Measurements from ENCODE around the gene IMP4. TPM values are rescaled to one million over a fixed set of nuclear protein-coding genes. Genes with fewer than 3 reads are reported as not detected.

IMP4 gene
- total RNA-seq, 1 experiment from 2014 or later = 89.2 TPM

DNA sequence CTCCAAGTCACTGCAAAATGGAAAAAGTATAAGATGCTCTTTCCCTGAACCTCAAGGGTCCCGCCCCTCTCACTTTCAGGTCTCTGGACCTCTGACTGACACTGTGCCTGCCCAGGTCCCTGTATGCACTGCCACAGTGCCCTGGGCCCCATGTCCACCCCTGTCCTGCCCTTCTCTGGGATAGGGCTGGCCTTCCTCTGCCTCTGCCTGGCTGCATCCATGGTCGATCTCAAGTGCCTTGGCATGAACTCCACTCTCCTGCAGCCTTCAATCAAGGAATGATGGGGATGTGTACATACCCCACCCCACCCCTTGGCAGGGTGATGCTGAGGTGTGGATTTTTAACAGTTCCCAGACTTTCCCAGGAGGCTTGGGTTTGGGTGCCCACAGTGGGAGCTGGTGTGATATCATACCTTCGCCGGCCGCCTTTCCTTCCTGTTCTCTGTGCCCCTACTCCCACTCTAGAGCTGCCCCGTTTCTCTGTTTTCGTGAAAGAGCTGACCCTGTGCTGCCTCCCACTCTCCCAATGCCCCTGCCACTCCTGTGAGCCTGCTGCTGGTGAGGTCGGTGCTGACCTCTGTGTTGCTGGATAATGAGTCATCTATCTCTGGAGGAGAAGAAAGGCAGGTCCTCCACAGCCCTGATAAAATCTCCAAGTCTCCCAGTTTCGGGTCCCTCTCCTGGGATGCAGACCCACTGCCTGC is 32.0 kb downstream of the IMP4 start:
- POLR2A ChIA-PET = no interaction called here
- Mint-ChIP-seq H3K4me1 (peaks cover 21% of the 10 kb centered on the region), H3K27ac (no peak overlapping the region), H3K27me3 (ENCODE audit: low read depth) (peaks cover 4% of the 10 kb centered on the region), H3K36me3 (peaks cover 18% of the 10 kb centered on the region), H3K4me3 (no peak overlapping the region), H3K9me3 (no peaks in the 10 kb centered on the region)
- TF ChIP-seq, protein P1, sequence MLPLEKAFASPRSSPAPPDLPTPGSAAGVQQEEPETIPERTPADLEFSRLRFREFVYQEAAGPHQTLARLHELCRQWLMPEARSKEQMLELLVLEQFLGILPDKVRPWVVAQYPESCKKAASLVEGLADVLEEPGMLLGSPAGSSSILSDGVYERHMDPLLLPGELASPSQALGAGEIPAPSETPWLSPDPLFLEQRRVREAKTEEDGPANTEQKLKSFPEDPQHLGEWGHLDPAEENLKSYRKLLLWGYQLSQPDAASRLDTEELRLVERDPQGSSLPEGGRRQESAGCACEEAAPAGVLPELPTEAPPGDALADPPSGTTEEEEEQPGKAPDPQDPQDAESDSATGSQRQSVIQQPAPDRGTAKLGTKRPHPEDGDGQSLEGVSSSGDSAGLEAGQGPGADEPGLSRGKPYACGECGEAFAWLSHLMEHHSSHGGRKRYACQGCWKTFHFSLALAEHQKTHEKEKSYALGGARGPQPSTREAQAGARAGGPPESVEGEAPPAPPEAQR (CRISPR knock-in tag; IDR thresholded peaks at IDR 0.05) = no peak
- TF ChIP-seq GABPB1 (CRISPR knock-in tag; IDR thresholded peaks at IDR 0.05) = no peak
- TF ChIP-seq NFATC4 (CRISPR knock-in tag; IDR thresholded peaks at IDR 0.05) = no peak
- no peak for TF ChIP-seq ZNF416 (CRISPR knock-in tag; IDR thresholded peaks at IDR 0.05)
- TF ChIP-seq ZBTB21 (CRISPR knock-in tag; IDR thresholded peaks at IDR 0.05; ENCODE audit: borderline replicate concordance) = no peak
- TF ChIP-seq, protein P2, sequence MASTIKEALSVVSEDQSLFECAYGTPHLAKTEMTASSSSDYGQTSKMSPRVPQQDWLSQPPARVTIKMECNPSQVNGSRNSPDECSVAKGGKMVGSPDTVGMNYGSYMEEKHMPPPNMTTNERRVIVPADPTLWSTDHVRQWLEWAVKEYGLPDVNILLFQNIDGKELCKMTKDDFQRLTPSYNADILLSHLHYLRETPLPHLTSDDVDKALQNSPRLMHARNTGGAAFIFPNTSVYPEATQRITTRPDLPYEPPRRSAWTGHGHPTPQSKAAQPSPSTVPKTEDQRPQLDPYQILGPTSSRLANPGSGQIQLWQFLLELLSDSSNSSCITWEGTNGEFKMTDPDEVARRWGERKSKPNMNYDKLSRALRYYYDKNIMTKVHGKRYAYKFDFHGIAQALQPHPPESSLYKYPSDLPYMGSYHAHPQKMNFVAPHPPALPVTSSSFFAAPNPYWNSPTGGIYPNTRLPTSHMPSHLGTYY (CRISPR knock-in tag; IDR thresholded peaks at IDR 0.05) = no peak
- no peak for TF ChIP-seq FOXJ3 (CRISPR knock-in tag; IDR thresholded peaks at IDR 0.05; ENCODE audit: borderline replicate concordance)
- no peak for TF ChIP-seq ZNF121 (CRISPR knock-in tag; IDR thresholded peaks at IDR 0.05)
- no peak for TF ChIP-seq NFYB (CRISPR knock-in tag; conservative IDR thresholded peaks at IDR 0.05; ENCODE audit: low read depth)
- TF ChIP-seq ZNF396 (CRISPR knock-in tag; IDR thresholded peaks at IDR 0.05; ENCODE audit: borderline replicate concordance) = no peak
- TF ChIP-seq, protein P3, sequence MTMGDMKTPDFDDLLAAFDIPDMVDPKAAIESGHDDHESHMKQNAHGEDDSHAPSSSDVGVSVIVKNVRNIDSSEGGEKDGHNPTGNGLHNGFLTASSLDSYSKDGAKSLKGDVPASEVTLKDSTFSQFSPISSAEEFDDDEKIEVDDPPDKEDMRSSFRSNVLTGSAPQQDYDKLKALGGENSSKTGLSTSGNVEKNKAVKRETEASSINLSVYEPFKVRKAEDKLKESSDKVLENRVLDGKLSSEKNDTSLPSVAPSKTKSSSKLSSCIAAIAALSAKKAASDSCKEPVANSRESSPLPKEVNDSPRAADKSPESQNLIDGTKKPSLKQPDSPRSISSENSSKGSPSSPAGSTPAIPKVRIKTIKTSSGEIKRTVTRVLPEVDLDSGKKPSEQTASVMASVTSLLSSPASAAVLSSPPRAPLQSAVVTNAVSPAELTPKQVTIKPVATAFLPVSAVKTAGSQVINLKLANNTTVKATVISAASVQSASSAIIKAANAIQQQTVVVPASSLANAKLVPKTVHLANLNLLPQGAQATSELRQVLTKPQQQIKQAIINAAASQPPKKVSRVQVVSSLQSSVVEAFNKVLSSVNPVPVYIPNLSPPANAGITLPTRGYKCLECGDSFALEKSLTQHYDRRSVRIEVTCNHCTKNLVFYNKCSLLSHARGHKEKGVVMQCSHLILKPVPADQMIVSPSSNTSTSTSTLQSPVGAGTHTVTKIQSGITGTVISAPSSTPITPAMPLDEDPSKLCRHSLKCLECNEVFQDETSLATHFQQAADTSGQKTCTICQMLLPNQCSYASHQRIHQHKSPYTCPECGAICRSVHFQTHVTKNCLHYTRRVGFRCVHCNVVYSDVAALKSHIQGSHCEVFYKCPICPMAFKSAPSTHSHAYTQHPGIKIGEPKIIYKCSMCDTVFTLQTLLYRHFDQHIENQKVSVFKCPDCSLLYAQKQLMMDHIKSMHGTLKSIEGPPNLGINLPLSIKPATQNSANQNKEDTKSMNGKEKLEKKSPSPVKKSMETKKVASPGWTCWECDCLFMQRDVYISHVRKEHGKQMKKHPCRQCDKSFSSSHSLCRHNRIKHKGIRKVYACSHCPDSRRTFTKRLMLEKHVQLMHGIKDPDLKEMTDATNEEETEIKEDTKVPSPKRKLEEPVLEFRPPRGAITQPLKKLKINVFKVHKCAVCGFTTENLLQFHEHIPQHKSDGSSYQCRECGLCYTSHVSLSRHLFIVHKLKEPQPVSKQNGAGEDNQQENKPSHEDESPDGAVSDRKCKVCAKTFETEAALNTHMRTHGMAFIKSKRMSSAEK (CRISPR knock-in tag; IDR thresholded peaks at IDR 0.05; ENCODE audit: borderline replicate concordance) = no peak
- TF ChIP-seq, protein P4, sequence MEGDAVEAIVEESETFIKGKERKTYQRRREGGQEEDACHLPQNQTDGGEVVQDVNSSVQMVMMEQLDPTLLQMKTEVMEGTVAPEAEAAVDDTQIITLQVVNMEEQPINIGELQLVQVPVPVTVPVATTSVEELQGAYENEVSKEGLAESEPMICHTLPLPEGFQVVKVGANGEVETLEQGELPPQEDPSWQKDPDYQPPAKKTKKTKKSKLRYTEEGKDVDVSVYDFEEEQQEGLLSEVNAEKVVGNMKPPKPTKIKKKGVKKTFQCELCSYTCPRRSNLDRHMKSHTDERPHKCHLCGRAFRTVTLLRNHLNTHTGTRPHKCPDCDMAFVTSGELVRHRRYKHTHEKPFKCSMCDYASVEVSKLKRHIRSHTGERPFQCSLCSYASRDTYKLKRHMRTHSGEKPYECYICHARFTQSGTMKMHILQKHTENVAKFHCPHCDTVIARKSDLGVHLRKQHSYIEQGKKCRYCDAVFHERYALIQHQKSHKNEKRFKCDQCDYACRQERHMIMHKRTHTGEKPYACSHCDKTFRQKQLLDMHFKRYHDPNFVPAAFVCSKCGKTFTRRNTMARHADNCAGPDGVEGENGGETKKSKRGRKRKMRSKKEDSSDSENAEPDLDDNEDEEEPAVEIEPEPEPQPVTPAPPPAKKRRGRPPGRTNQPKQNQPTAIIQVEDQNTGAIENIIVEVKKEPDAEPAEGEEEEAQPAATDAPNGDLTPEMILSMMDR (IDR thresholded peaks at IDR 0.05) = no peak
- TF ChIP-seq ATF2 (CRISPR knock-in tag; IDR thresholded peaks at IDR 0.05; ENCODE audit: borderline replicate concordance, low read depth) = no peak
- no peak for TF ChIP-seq CBFB (CRISPR knock-in tag; IDR thresholded peaks at IDR 0.05; ENCODE audit: low read depth)
- no peak for TF ChIP-seq ZNF138 (CRISPR knock-in tag; conservative IDR thresholded peaks at IDR 0.05)
- no peak for TF ChIP-seq JUN (CRISPR knock-in tag; IDR thresholded peaks at IDR 0.05)
- TF ChIP-seq STAT6 (CRISPR knock-in tag; conservative IDR thresholded peaks at IDR 0.05; ENCODE audit: low read depth) = no peak
- TF ChIP-seq, protein P5, sequence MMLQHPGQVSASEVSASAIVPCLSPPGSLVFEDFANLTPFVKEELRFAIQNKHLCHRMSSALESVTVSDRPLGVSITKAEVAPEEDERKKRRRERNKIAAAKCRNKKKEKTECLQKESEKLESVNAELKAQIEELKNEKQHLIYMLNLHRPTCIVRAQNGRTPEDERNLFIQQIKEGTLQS (CRISPR knock-in tag; conservative IDR thresholded peaks at IDR 0.05) = no peak
- TF ChIP-seq ZNF671 (CRISPR knock-in tag; IDR thresholded peaks at IDR 0.05) = no peak
- TF ChIP-seq, protein P6, sequence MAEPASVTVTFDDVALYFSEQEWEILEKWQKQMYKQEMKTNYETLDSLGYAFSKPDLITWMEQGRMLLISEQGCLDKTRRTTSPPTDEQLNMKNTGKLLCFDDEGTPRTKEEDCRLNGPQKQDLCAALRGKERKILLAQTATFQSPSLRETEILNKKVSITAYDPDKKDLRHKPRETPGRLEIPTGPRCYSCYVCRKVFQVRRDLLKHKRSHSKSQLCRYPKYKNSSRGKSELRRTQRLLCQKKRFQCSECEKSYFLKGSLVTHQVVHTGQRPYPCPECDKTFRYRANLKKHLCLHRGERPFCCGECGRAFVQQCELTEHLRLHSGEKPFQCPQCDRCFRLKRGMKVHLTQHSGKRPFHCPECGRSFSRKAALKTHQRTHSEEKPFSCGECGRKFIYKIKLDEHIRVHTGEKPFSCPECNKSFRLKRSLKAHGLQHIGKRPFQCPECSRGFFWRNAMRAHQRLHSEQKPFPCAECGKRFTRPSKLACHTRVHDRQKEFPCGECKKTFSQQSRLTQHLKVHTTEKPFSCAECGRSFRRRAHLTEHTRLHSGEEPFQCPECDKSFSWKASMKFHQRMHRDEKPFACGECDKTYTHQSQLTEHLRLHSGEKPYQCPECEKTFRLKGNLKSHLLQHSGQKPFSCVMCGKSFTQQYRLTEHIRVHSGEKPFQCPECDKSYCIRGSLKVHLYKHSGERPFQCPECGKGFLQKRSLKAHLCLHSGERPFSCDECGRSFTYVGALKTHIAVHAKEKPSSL (CRISPR knock-in tag; conservative IDR thresholded peaks at IDR 0.05) = no peak
- DNase-seq (ENCODE audit: low spot score) = no peak
- CTCF ChIA-PET = interaction anchor here (2.4 kb wide), 1 partner anchor 32 kb away, joined by 26 read pairs; the partner anchor contains the start of gene IMP4
- ATAC-seq = no peak

Measured in WTC11 (cell line).